K562 (cell line): Measurements from ENCODE around the gene CRIM1.

Experiments used
- CHD1 ChIP-seq: fragments of 200-600 bp; sonication (generic); IDR thresholded peaks from one replicate; pipeline ENCODE4 v1.6.1; 2012; ENCODE audit warnings: mild to moderate bottlenecking, moderate library complexity, low read length, inconsistent platforms
- POLR2AphosphoS5 ChIP-seq: IDR thresholded peaks from 2 replicates; pipeline ENCODE4 v1.6.1; 2011; ENCODE audit warnings: mild to moderate bottlenecking, low read depth, low read length, moderate library complexity; ENCODE audit not compliant: control insufficient read depth, insufficient read depth

- TF ChIP-seq CHD1, result no peak
- no peak for TF ChIP-seq POLR2AphosphoS5
Observed at GRCh38 chr2:36376992-36377738, 21.6 kb downstream of the CRIM1 start.
